GM20000 (cell line): ENCODE measurements around the gene C1orf159.

ENCODE experiments used
- DNase-seq: peaks from one replicate; pipeline ENCODE4 v3.0.0; 2012; ENCODE audit warnings: low spot score
- CTCF ChIP-seq: IDR thresholded peaks from 2 replicates; pipeline ENCODE4 v1.5.1; 2012; ENCODE audit warnings: mild to moderate bottlenecking, control low read depth; ENCODE audit errors: extremely low read depth, missing control alignments

C1orf159 gene

GRCh38 chr1:1084372-1085170 is 31.3 kb downstream of the C1orf159 start:
- no peak for DNase-seq
- TF ChIP-seq CTCF: no peak

DNA sequence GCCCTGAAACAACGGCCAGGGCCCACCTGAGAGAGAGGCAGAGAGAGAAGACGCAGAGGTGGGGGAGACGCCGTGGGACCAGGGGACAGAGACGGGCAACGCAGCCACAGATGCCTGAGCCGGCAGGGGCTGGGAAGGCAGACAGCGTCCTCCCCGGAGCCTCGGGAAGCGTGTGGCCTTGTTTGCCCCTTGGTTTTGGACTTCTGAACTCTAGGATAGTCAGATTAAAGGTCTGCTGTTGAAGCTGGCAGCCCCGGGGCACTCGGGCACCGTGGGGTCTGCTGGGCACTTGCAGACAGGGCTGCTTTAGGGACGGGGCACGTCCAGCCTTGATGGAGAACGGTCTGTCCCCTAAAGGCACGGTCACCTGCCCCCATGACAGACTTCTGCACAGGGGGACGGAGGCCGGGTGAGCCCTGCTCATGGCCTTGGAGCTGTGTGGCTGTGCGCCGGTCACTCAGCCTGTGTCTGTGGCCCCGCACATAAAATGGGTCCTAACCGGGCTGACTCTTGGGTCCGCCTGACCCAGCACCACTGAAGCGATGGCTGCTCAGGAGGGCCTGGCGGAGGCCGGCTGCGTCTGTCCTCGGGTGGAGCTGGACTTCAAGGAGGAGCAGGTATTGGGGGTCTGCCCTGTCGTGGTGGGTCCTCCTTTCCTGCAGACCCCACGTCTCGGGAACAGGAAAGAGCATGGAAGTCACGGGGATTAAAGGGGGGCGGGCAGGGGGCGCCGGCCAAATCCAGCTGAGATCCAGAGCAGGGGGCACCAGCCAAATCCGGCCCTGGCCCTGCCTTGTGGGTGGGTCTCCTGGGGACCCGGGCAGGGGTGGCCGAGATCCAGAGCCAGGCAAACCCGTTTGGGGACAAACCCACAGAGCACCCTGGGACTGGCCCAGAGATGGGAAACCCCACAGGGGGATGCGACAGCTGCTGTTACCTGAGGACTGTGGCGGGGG is 32.2 kb downstream of the C1orf159 start:
- TF ChIP-seq CTCF: no peak
- DNase-seq: no peak

DNA sequence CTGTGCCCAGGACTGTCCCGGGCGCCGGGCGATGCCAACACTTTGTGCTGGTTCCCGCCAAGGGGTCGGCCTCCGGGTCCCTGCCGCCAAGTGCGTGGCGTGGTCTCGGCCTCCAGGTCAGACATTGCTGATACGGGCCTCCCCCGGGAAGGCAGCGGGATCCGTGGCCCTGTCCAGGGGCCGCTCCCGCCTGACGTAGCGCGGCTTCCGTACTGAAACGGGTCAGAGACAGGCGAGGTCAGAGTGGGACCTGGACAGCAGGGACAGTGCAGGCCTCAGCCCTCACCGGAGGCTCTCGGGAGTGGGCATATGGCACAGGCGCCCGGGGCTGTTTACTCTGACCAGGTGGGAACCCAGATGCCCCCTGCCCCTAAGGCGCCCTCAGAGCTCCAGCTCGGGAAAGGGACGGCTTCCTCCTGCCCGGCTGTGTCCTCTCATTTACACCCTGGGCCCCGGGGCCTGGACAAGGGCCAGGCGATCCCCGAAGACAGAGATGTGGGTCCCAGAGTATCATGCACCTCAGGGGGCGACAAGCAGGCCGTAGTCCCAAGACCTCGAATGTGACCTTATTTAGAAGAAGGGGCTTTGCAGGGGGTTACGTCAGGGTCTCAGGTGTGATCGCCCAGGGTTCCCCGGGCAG is 33.0 kb downstream of the C1orf159 start:
- no peak for DNase-seq

DNA sequence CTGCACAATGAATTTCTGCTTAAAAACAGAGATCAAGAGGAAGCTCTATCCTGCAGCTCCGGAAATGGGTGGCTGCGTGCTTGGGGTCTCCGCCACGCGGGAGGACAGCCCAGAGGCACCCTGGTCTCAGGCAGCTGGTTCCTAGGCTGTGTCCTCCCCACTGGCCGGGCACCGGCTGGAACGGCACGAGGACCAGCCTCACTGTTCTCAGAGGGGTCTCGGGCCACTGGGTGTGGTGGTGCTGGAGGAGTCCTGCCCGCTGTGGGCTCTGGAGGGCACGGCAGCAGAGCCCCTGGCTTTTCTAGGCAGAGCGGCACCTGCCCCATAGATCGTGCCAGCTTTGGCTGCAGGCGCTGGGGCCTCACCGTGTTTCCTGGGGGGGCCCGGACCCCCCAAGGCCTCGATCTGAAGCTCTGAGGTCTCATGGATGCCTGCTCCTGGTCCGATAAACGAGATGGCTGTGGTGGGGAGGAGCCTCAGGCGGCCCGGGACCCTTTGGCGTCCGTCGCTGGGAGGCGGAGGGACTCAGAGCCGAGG is 33.6 kb downstream of the C1orf159 start:
- no peak for TF ChIP-seq CTCF
- DNase-seq: no peak

More for the DNA sequence above, 33.0 kb downstream of the C1orf159 start:
- TF ChIP-seq CTCF: no peak

GRCh38 chr1:1081311-1082238 is 34.3 kb downstream of the C1orf159 start:
- TF ChIP-seq CTCF: no peak
- no peak for DNase-seq

GRCh38 chr1:1080951-1081310 is 35.0 kb downstream of the C1orf159 start:
- DNase-seq: no peak

More at GRCh38 chr1:1080951-1081310, 35.0 kb downstream of the C1orf159 start:
- TF ChIP-seq CTCF: no peak
